Measurements from ENCODE around the gene ECHS1.
"Not testable (repeated sequence)": the region's sequence is repeated elsewhere in the genome, so short reads cannot be mapped to it uniquely, and the experiment has no call there.

ECHS1 gene

DNA sequence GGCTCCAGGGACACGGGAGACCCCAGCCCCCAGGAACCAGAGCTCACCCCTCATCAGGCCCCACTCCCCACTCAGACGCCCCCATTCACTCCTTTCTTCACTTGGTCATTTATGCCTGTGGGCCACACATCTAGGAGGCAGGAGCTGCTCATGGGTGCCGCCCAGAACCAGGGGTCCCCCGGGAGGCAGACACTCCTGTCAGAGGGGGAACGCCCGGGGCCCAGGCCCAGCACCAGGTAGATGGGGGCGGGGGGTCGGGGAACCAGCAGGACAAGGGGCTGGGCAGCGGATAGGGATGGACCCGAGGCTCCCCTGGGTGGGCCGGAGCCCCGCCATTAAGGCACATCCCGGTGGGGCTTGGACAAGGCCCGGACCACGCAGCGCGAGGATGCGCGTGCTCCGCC lies 48.3 kb downstream of the ECHS1 start:
- no peak for DNase-seq (ENCODE audit: low read depth, low spot score)

DNA sequence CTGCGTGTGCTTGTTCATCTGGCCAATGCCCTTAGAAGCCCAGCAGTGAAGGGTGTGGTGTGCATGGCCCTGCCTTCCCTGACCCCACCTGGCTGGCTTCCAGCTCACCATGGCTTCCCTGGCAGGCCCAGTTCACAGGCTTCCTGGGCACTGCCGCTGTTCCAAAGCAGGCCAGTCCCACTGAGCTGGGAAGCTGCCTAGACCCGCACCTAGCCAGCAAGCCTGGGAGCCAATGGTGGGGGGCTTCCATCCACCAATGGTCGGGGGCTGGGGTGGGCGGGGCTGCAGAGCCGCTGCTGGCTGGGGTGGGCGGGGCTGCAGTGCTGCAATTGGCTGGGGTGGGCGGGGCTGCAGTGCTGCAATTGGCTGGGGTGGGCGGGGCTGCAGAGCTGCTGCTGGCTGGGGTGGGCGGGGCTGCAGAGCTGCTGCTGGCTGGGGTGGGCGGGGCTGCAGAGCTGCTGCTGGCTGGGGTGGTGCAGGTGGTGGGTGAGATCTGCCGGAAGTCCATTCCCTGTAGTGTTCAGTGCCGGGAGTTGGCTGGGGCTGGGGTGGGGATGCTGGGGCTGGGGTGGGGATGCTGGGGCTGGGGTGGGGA lies 48.9 kb downstream of the ECHS1 start:
- no peak for DNase-seq (ENCODE audit: low read depth, low spot score)

DNA sequence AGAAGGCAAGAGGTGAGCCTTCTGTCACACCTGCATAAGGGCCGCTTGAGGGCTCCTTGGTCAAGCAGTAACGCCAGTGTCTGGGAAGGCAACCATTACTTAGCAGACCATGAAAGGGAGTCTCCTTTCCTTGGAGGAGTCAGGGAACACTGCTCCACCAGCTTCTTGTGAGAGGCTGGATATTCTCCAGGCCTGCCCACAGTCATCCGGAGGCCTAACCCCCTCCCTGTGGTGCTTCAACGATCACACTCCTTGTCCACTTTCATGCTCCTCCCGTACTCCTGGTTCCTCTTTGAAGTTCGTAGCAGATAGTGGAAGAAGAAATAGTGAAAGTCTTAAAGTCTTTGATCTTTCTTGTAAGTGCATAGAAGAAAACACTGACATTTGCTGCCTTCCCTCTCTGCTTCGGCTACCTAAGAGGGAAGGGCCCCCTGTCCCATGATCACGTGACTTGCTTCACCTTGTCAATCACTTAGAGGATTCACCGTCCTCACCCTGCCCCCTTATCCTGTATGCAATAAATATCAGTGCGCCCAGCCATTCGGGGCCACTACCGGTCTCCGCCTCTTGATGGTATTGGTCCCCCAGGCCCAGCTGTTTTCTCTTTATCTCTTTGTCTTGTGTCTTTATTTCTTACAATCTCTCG lies 51.0 kb downstream of the ECHS1 start:
- DNase-seq (ENCODE audit: low read depth, low spot score) = not testable (repeated sequence)

DNA sequence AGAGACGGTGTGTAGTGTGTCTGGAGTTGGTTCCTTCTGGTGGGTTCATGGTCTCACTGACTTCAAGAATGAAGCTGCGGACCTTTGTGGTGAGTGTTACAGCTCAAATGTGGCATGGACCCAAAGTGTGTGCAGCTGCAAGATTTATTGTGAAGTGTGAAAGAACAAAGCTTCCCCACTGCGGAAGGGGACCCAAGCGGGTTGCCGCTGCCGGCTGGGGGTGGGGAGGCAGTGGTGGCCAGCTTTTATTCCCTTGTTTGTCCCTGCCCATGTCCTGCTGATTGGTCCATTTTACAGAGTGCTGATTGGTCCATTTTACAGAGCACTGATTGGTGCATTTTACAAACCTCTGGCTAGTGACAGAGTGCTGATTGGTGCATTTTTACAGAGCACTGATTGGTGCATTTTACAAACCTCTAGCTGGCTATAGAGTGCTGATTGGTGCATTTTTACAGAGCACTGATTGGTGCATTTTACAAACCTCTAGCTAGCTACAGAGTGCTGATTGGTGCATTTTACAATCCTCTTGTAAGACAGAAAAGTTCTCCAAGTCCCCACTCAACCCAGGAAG lies 52.2 kb downstream of the ECHS1 start:
- not testable (repeated sequence) for DNase-seq (ENCODE audit: low read depth, low spot score)

DNA sequence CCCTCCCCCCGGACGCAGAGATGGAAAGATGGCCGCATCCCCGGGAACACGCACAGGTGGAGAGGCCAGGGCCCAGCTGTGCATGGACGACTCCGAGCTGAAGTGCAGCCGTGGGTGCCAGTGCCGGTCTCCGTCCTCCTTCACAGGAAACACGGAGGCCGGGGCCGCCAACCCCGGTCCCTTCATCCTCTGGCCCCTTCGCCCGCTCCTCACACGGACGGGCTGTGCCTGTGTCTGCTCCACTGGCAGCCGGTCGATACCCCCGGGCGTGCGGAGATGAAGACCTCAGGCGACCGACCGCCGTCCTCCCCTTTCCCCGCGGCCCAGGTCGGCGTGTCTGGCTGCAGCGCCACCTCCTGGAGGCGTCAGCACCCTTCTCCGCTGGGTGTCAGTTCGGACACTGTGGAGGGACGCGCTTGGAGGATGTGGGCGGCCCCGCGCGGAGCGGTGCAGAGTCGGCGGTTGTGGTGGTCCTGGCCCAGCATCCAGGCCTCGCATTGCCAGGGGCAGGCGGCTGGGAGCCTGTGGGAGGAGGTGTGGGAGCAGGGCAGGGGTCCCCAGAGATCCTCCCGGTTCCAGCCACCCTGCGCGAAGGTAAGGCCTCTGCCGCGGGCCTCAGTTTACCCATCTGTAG lies 54.5 kb downstream of the ECHS1 start:
- no peak for DNase-seq (ENCODE audit: low read depth, low spot score)

DNA sequence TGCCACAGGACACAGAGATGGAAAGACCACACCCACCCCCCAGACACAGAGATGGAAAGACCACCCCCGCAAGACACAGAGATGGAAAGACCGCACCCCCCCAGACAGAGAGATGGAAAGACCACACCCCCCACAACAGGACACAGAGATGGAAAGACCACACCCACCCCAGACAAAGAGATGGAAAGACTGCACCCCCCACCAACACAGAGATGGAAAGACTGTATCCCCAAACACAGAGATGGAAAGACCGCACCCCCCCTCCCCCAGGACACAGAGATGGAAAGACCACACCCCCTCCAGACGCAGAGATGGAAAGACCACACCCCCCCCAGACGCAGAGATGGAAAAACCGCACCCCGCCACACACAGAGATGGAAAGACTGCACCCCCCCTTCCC lies 56.4 kb downstream of the ECHS1 start:
- no peak for DNase-seq (ENCODE audit: low read depth, low spot score)

DNA sequence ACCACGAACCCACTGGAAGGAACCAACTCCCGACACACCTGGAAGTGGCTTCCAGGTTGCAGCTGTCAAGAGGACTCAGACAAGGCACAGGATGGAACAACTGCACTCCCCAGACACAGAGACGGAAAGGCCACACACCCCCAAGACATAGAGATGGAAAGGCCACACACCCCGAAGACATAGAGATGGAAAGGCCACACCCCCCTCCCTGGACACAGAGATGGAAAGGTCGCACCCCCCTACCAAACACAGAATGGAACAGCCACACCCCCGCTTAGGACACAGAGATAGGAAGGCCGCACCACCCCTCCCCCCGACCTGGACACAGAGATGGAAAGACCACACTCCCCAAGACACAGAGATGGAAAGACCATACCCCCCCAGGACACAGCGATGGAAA lies 56.9 kb downstream of the ECHS1 start:
- no peak for DNase-seq (ENCODE audit: low read depth, low spot score)

DNA sequence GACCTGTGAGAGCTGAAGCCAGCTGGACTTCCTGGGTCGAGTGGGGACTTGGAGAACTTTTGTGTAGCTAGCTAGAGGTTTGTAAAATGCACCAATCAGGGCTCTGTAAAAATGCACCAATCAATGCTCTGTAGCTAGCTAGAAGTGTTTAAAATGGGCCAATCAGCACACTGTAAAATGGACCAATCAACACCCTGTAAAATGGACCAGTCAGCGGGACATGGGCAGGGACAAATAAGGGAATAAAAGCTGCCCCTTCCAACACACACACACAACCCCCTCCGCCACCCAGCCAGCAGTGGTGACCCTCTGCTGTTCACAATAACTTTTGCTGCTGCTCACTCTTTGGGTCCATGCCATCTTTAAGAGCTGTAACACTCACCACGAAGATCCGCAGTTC lies 57.3 kb downstream of the ECHS1 start:
- no peak for DNase-seq (ENCODE audit: low read depth, low spot score)

DNA sequence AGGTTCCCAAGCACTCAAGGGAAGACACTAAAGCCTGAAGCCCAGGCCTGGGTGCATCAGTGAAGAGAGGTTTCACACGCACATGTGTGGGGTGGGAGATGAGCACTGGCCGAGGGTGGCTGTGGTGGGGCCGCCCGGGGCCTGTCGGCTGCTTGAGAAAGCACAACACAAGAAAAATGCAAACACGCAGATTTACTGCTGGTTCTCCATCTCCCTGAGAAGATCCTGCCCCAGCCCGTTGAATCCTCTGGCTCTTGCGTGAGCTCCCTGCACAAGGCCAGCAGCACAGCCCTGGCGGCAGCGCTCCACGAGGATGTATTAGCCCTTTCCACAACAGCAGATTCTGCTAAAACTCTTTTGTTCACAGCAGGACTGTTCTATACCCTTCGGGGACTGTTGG lies 58.2 kb downstream of the ECHS1 start:
- no peak for DNase-seq (ENCODE audit: low read depth, low spot score)

DNA sequence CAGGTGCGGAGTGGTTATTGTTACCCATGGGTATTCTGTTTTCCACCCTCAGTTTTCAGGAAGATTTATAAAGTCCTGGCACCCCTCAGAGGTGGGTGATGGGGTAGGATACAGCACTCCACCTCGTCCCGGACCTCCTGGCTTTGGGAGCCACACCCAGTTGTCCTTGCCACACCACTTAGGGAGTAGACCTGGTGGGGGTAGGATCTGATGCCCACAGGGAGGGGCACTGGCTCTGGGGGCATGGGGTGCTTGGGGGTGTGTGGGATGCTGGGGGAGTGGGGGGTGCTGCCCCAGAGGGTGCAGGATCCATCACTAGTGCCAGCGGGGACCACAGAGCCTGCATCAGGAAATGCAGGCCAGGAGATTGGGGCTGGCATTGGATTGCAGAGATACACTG lies 60.0 kb downstream of the ECHS1 start:
- DNase-seq (ENCODE audit: low read depth, low spot score) = no peak

DNA sequence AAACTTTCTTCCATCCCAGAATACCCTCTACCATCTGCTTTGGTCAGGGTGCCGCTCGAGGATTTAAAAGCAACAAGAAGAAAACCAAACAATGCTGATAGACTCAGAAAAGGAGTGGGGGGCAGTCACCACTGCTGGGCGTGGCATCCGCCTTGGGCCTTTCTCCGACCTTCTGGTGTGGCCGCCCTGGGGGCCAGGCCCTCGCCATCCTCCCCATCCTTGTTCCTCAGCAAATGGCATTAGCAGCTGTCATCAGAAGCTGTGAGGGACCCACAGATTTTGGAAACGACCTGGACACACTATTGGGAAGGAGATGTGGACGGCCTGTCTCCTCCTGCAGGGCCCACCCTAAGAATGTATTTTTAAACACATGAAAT lies 60.4 kb downstream of the ECHS1 start:
- DNase-seq (ENCODE audit: low read depth, low spot score) = no peak

Measured in smooth muscle cell of the brain vasculature (primary cell).